ENCODE results near the gene POLR3F.

Gene POLR3F, protein sequence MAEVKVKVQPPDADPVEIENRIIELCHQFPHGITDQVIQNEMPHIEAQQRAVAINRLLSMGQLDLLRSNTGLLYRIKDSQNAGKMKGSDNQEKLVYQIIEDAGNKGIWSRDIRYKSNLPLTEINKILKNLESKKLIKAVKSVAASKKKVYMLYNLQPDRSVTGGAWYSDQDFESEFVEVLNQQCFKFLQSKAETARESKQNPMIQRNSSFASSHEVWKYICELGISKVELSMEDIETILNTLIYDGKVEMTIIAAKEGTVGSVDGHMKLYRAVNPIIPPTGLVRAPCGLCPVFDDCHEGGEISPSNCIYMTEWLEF

DNA sequence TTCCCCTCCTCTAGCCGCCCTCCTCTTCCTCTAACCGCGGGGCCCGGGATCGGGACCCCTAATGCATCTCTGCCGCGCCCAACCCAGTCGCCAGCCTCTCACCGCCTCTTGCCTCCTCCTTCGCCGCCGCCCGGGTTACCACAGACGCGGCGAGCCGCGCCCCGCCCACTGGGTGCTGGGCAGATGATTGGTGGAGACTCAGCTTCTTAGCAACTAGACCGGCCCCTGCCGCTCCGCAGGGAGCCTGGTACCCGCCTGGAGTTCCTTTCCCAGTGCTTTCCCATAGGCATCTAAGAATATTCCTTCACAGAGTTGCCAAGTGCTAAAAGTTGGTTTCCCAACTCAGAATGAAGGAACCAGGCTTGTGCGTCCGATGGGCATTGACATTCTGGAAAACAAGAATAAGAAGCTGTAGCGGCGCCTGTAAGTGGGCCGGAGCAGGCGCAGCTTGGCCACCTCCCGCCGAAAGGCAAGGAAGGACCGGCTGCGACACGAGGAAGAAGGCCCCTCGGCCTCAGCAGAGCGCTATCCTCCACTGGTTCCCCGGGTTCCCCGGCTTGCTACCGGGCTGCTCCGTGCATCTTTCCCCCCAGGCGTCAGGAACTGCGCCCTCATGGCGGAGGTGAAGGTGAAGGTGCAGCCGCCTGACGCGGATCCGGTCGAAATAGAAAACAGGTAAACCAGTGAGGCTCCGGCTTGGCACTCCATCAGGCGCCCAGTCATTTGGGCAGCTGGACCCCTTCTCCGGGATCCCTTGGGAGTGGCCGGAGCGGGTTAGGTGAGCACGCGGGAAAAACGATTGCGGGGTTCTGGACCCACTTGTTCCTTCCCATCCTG lies at the start of gene POLR3F, which contains the start of gene DZANK1:
Gene POLR3F (plus strand): TSS at position 497 of the 837 bp plus-strand sequence. CDS start 117 bp downstream, at position 614.
Gene DZANK1 (minus strand): TSS at position 137 of the 837 bp plus-strand sequence. CDS start 1,672 bp downstream, outside the sequence.
- no peaks in the 10 kb centered on the region for H3K27me3 ChIP-seq (ENCODE audit: control insufficient read depth in 2 of 2, insufficient read depth in 2 of 2, low read length in 2 of 2)
- no peaks in the 10 kb centered on the region for H3K9me3 ChIP-seq (ENCODE audit: control insufficient read depth in 2 of 2, low read length in 2 of 2)
- H3K27ac ChIP-seq (ENCODE audit: low read depth in 2 of 2, low read length in 2 of 2) = peak within 1 kb of the TSS; percentile 76 to 79
- peak within 1 kb of the TSS; percentile 80 to 95 for H3K4me3 ChIP-seq (ENCODE audit: low read length in 2 of 2)
- H3K36me3 ChIP-seq (ENCODE audit: control insufficient read depth in 2 of 2, insufficient read depth in 2 of 2, low read length in 2 of 2) = peaks cover 7 to 16% of the 10 kb centered on the region in 2 donors
- H3K9ac ChIP-seq (ENCODE audit: low read depth in 1 of 2, low read length in 2 of 2) = peak within 1 kb of the TSS; percentile 48 to 69
- peaks cover 9 to 10% of the 10 kb centered on the region in 2 donors for H3K4me1 ChIP-seq (ENCODE audit: control insufficient read depth in 2 of 2, insufficient read depth in 2 of 2, low read length in 2 of 2)

DNA sequence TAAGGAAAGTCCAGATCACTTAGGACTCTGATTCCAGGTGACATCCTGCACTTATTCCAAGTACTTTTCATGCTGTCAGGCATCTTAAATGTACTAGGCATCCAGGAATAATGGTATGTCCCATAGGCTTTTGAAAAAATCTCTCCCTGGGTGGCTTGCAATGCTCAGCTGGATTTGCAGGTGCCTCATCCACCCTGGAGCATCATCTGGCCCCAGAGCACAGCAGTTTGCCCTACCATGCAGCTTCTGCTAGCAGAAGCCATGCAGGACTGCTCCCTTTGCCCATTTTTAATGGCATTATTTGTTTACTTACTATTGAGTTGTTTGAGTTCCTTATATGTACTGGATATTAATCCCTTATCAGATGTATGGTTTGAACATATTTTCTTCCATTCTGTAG lies 45.6 kb upstream of the POLR3F start:
- no peaks in the 10 kb centered on the region for H3K9me3 ChIP-seq (ENCODE audit: control insufficient read depth in 2 of 2, low read length in 2 of 2)
- no peak overlapping the region for H3K27ac ChIP-seq (ENCODE audit: low read depth in 2 of 2, low read length in 2 of 2)
- H3K9ac ChIP-seq (ENCODE audit: low read depth in 1 of 2, low read length in 2 of 2) = no peak overlapping the region
- no peaks in the 10 kb centered on the region for H3K4me1 ChIP-seq (ENCODE audit: control insufficient read depth in 2 of 2, insufficient read depth in 2 of 2, low read length in 2 of 2)
- H3K27me3 ChIP-seq (ENCODE audit: control insufficient read depth in 2 of 2, insufficient read depth in 2 of 2, low read length in 2 of 2) = no peaks in the 10 kb centered on the region
- H3K36me3 ChIP-seq (ENCODE audit: control insufficient read depth in 2 of 2, insufficient read depth in 2 of 2, low read length in 2 of 2) = peaks cover 0 to 5% of the 10 kb centered on the region in 2 donors
- no peak overlapping the region for H3K4me3 ChIP-seq (ENCODE audit: low read length in 2 of 2)

DNA sequence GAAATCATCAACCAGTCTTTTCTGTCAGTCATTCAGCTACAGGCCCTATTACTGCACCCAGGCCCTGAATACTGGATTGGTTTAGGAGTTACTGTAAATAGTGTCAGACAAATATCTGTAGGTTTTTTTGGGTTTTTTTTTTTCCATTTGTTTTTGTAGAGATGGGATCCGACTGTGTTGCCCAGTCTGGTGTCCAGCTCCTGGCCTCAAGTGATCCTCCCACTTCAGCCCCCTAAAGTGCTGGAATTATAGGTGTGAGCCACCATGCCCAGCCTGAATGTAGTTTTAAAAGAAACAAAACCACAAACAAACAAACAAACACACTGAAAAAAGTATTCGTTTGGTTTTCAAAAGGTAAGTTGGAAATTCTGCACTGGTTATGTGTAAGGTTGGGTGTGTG lies 40.0 kb upstream of the POLR3F start:
- no peaks in the 10 kb centered on the region for H3K27me3 ChIP-seq (ENCODE audit: control insufficient read depth in 2 of 2, insufficient read depth in 2 of 2, low read length in 2 of 2)

DNA sequence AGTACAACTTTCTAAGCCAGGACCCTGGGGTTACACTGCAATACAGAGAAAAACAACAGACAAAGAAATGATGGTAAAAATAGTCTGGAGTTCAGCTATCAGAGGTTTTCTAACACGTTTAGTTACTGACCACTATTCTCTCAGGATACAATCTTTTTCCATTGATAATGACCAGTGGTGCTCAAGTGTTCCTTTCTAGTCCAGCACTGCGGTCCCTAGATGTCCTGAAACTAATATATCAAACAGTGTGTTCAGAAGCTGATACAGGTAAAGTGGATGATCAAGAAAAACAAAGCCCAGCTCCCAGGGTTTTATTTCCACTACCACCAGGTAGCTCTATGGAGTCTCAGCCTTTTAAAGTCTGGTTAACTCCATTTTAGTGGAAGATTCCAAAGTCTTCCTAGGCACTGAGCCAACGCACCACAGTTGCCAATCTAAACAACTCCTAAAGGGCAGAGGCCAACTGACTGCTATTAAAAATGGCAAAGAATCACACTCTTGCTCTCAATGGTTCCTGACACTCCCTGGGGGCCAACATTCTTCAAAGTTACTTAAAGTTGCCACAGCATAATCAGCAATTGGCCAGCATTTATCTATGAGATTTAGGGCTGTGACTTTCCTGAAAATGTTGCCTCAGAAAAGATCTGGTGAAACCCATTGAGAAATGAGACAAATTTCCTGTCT lies 38.6 kb upstream of the POLR3F start:
- no peak overlapping the region for H3K4me3 ChIP-seq (ENCODE audit: low read length in 2 of 2)
- H3K9me3 ChIP-seq (ENCODE audit: control insufficient read depth in 2 of 2, low read length in 2 of 2) = no peaks in the 10 kb centered on the region
- no peak overlapping the region for H3K9ac ChIP-seq (ENCODE audit: low read depth in 1 of 2, low read length in 2 of 2)
- no peaks in the 10 kb centered on the region for H3K27me3 ChIP-seq (ENCODE audit: control insufficient read depth in 2 of 2, insufficient read depth in 2 of 2, low read length in 2 of 2)
- peaks cover 0 to 19% of the 10 kb centered on the region in 2 donors for H3K4me1 ChIP-seq (ENCODE audit: control insufficient read depth in 2 of 2, insufficient read depth in 2 of 2, low read length in 2 of 2)
- peaks cover 0 to 5% of the 10 kb centered on the region in 2 donors for H3K36me3 ChIP-seq (ENCODE audit: control insufficient read depth in 2 of 2, insufficient read depth in 2 of 2, low read length in 2 of 2)
- peak overlapping the region in 1 of 2 donors; percentile 42 for H3K27ac ChIP-seq (ENCODE audit: low read depth in 2 of 2, low read length in 2 of 2)

More for the DNA sequence above, 40.0 kb upstream of the POLR3F start:
- Histone ChIP-seq H3K27ac (ENCODE audit: low read depth in 2 of 2, low read length in 2 of 2) (no peak overlapping the region), H3K9ac (ENCODE audit: low read depth in 1 of 2, low read length in 2 of 2) (no peak overlapping the region), H3K9me3 (ENCODE audit: control insufficient read depth in 2 of 2, low read length in 2 of 2) (no peaks in the 10 kb centered on the region), H3K4me3 (ENCODE audit: low read length in 2 of 2) (no peak overlapping the region), H3K4me1 (ENCODE audit: control insufficient read depth in 2 of 2, insufficient read depth in 2 of 2, low read length in 2 of 2) (peaks cover 0 to 19% of the 10 kb centered on the region in 2 donors), H3K36me3 (ENCODE audit: control insufficient read depth in 2 of 2, insufficient read depth in 2 of 2, low read length in 2 of 2) (peaks cover 0 to 5% of the 10 kb centered on the region in 2 donors)

DNA sequence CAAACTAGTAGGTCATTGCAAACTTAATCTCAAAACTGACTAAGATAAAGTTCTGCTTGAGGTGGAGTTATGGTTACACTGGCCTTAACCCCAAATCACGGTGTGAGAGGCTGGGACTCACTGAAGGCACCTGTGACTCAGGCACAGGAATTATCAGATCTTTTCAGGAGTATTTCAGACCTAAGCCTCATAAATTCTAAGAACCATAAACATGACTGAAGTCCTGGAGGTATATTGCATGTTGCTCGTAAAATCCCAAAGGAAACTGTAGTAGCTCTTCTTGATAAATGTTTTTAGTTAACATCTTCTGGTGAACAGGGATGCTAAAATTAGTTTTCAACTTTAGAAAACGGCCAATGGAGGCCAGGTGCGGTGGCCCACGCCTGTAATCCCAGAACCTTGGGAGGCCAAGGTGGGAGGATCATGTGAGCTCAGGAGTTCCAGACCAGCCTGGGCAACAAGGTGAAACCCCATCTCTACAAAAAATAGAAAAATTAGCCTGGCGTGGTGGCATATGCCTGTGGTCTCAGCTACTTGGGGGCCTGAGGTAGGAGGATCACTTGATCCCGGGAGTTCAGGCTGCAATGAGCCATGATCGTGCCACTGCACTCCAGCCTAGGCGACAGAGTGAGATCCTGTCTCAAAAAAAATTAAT lies 36.9 kb upstream of the POLR3F start:
- Histone ChIP-seq H3K4me1 (ENCODE audit: control insufficient read depth in 2 of 2, insufficient read depth in 2 of 2, low read length in 2 of 2) (peaks cover 0 to 19% of the 10 kb centered on the region in 2 donors), H3K36me3 (ENCODE audit: control insufficient read depth in 2 of 2, insufficient read depth in 2 of 2, low read length in 2 of 2) (peaks cover 0 to 5% of the 10 kb centered on the region in 2 donors), H3K9ac (ENCODE audit: low read depth in 1 of 2, low read length in 2 of 2) (no peak overlapping the region), H3K27me3 (ENCODE audit: control insufficient read depth in 2 of 2, insufficient read depth in 2 of 2, low read length in 2 of 2) (no peaks in the 10 kb centered on the region), H3K9me3 (ENCODE audit: control insufficient read depth in 2 of 2, low read length in 2 of 2) (no peaks in the 10 kb centered on the region), H3K4me3 (ENCODE audit: low read length in 2 of 2) (no peak overlapping the region), H3K27ac (ENCODE audit: low read depth in 2 of 2, low read length in 2 of 2) (no peak overlapping the region)

DNA sequence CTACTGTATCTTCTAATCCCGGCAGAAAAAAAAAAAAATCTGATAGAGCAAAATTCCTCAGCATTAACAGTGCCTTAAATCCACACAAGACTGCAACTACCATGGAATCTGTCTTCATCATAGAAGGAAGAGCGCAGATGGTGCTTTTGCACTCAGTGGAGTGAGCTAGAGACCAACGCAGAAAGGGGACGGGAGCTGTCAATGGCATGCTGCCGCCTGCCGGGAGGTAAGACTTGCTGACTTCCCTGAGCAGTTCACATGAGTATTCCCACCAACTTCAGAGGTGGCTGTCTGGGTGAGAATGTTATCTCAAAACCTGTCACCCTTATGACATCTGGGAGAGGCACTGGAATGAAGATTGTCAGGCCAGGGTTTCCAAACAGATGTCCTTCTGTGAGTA lies 36.0 kb upstream of the POLR3F start:
- no peak overlapping the region for H3K9ac ChIP-seq (ENCODE audit: low read depth in 1 of 2, low read length in 2 of 2)
- H3K27ac ChIP-seq (ENCODE audit: low read depth in 2 of 2, low read length in 2 of 2) = no peak overlapping the region
- H3K4me3 ChIP-seq (ENCODE audit: low read length in 2 of 2) = no peak overlapping the region
- no peaks in the 10 kb centered on the region for H3K27me3 ChIP-seq (ENCODE audit: control insufficient read depth in 2 of 2, insufficient read depth in 2 of 2, low read length in 2 of 2)
- no peaks in the 10 kb centered on the region for H3K9me3 ChIP-seq (ENCODE audit: control insufficient read depth in 2 of 2, low read length in 2 of 2)
- H3K36me3 ChIP-seq (ENCODE audit: control insufficient read depth in 2 of 2, insufficient read depth in 2 of 2, low read length in 2 of 2) = no peaks in the 10 kb centered on the region
- H3K4me1 ChIP-seq (ENCODE audit: control insufficient read depth in 2 of 2, insufficient read depth in 2 of 2, low read length in 2 of 2) = peaks cover 0 to 19% of the 10 kb centered on the region in 2 donors

DNA sequence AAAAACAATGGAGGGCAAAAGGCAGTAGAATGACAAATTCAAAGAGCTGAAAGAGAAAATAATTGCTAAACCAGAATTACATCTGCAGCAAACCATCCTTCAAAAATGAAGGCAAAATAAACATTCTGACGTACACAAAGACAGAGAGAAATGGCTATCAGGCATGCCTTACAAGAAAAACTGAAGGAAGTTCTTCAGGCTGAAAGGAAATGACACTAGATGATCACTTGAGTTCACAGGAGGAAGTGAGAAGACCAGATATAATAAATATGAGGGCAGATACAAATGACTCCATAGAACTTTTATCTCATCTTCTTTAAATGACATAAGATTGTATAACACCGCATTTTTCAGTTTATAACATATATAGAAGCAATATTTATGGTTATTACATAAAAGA lies 30.3 kb upstream of the POLR3F start:
- Histone ChIP-seq H3K27ac (ENCODE audit: low read depth in 2 of 2, low read length in 2 of 2) (no peak overlapping the region), H3K4me1 (ENCODE audit: control insufficient read depth in 2 of 2, insufficient read depth in 2 of 2, low read length in 2 of 2) (no peaks in the 10 kb centered on the region), H3K9ac (ENCODE audit: low read depth in 1 of 2, low read length in 2 of 2) (no peak overlapping the region), H3K4me3 (ENCODE audit: low read length in 2 of 2) (no peak overlapping the region), H3K36me3 (ENCODE audit: control insufficient read depth in 2 of 2, insufficient read depth in 2 of 2, low read length in 2 of 2) (no peaks in the 10 kb centered on the region), H3K9me3 (ENCODE audit: control insufficient read depth in 2 of 2, low read length in 2 of 2) (no peaks in the 10 kb centered on the region), H3K27me3 (ENCODE audit: control insufficient read depth in 2 of 2, insufficient read depth in 2 of 2, low read length in 2 of 2) (no peaks in the 10 kb centered on the region)

DNA sequence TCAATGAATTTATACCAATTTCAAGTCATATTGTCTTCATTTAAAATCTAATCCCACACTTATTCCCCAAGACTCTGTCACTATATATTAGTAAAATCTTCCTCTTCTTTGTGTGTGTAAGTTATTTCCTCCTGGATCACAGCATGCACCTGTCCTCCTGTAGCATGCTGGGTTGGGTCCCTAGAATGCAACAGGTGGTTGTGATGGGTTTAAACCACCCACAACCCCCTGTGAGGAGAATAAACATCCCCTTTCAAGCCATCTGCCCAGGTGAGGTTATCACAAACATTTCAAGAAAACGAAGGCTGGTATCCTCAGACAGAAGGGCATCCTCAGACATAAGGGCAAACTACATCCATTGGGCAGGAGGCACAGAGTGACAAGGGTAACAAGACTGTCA lies 26.8 kb upstream of the POLR3F start:
- H3K9ac ChIP-seq (ENCODE audit: low read depth in 1 of 2, low read length in 2 of 2) = no peak overlapping the region
- no peak overlapping the region for H3K27ac ChIP-seq (ENCODE audit: low read depth in 2 of 2, low read length in 2 of 2)
- no peaks in the 10 kb centered on the region for H3K27me3 ChIP-seq (ENCODE audit: control insufficient read depth in 2 of 2, insufficient read depth in 2 of 2, low read length in 2 of 2)
- no peaks in the 10 kb centered on the region for H3K9me3 ChIP-seq (ENCODE audit: control insufficient read depth in 2 of 2, low read length in 2 of 2)
- H3K4me1 ChIP-seq (ENCODE audit: control insufficient read depth in 2 of 2, insufficient read depth in 2 of 2, low read length in 2 of 2) = no peaks in the 10 kb centered on the region
- no peak overlapping the region for H3K4me3 ChIP-seq (ENCODE audit: low read length in 2 of 2)
- H3K36me3 ChIP-seq (ENCODE audit: control insufficient read depth in 2 of 2, insufficient read depth in 2 of 2, low read length in 2 of 2) = no peaks in the 10 kb centered on the region

DNA sequence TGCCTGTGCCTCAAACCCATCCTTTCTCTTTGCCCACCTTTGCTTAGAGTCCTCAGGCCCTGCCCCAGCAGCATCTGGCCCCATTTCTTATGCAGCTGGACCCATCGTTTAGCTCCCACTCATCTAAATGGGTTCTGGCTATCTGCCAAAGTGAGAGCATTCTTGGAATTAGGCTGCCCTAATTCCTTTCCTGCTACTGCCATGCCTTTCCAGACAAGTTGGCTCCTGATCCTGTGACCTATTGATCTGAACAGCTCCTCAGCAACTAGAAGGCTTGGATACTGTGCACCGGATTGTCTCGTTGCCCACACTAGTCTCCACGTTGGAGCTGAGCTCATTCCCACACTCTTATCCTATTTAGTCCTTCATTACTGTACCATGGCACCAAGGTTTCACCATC lies 23.3 kb upstream of the POLR3F start:
- Histone ChIP-seq H3K27ac (ENCODE audit: low read depth in 2 of 2, low read length in 2 of 2) (no peak overlapping the region), H3K9me3 (ENCODE audit: control insufficient read depth in 2 of 2, low read length in 2 of 2) (no peaks in the 10 kb centered on the region), H3K36me3 (ENCODE audit: control insufficient read depth in 2 of 2, insufficient read depth in 2 of 2, low read length in 2 of 2) (no peaks in the 10 kb centered on the region), H3K4me3 (ENCODE audit: low read length in 2 of 2) (no peak overlapping the region), H3K4me1 (ENCODE audit: control insufficient read depth in 2 of 2, insufficient read depth in 2 of 2, low read length in 2 of 2) (no peaks in the 10 kb centered on the region), H3K9ac (ENCODE audit: low read depth in 1 of 2, low read length in 2 of 2) (no peak overlapping the region), H3K27me3 (ENCODE audit: control insufficient read depth in 2 of 2, insufficient read depth in 2 of 2, low read length in 2 of 2) (no peaks in the 10 kb centered on the region)
